K562 (cell line): ENCODE data around the gene LMCD1. TPM values are rescaled to one million over a fixed set of nuclear protein-coding genes. Genes with fewer than 3 reads are reported as not detected.

Experiments
- ATAC-seq: fragments of 200-7000 bp; cut with Tn5 transposase; 3 replicates; pipeline ENCODE4 v1.9.1; 2020; ENCODE audit warnings: moderate library complexity
- BruUV-seq: library from RNA; stranded (reverse); fragments of 400-500 nt; replicated peaks from 2 replicates; lab custom pipeline; 2021; lab: Mats Ljungman, UMichigan
- CTCF ChIA-PET: fragments of 300-600 bp; formaldehyde crosslinking; extraction: SDS; loops from one replicate; lab custom pipeline; 2021; ENCODE audit warnings: low intra/inter-chr PET ratio; lab: Yijun Ruan, JAX
- POLR2A ChIA-PET: fragments of 300-600, 350-650 bp; sonication (Branson Sonifier 250); formaldehyde crosslinking; extraction: SDS; loops from one replicate; lab custom pipeline; 2021; ENCODE audit warnings: antibody characterized with exemption, inconsistent platforms; lab: Yijun Ruan, JAX
- DNase-seq, 4 experiments: peaks; one replicate each; pipeline versions ENCODE4 v3.0.0 to v3.0.0-alpha.2; 2011 to 2018; ENCODE audit warnings: low spot score in 3 of 4, mixed read lengths in 3 of 4; ENCODE audit errors: extremely low read depth in 1 of 4
- FAIRE-seq: peaks from 2 replicates; lab custom pipeline; 2011; peaks lifted over from hg19 to GRCh38; lab: Jason Lieb, UNC
- H2AFZ ChIP-seq: 2 replicates; pipeline ENCODE4 v1.6.0; 2011; ENCODE audit warnings: low read depth, low read length, control low read depth, inconsistent platforms
- H3K27ac ChIP-seq: fragments of 200-600 bp; 3 replicates; pipeline ENCODE4 v1.8.0; 2011; ENCODE audit warnings: low read depth, mild to moderate bottlenecking, control low read depth, inconsistent platforms, low read length, moderate library complexity, mixed read lengths; ENCODE audit errors: extremely low read depth
- H3K27me3 ChIP-seq, 2 experiments: fragments of 300-600 bp in 1 of 2; 2 replicates in 1 of 2; 3 replicates in 1 of 2; pipeline versions ENCODE4 v1.6.0 to v1.8.0; 2011; ENCODE audit warnings: inconsistent platforms in 2 of 2, low read length in 2 of 2, mild to moderate bottlenecking in 1 of 2, mixed read lengths in 1 of 2, moderate library complexity in 1 of 2; ENCODE audit not compliant: control insufficient read depth in 2 of 2, insufficient read depth in 2 of 2
- H3K36me3 ChIP-seq: fragments of 300-600 bp; 3 replicates; pipeline ENCODE4 v1.8.0; 2011; ENCODE audit warnings: mild to moderate bottlenecking, low read length, inconsistent platforms; ENCODE audit not compliant: control insufficient read depth, insufficient read depth
- H3K4me1 ChIP-seq, 2 experiments: fragments of 200-600 bp in 1 of 2; replicated peaks in 1 of 2; 2 replicates in 1 of 2; 3 replicates in 1 of 2; pipeline versions ENCODE4 v1.5.1 to v1.8.0; 2011; ENCODE audit warnings: inconsistent platforms in 2 of 2, low read length in 2 of 2, mild to moderate bottlenecking in 1 of 2, mixed read lengths in 1 of 2, moderate library complexity in 1 of 2; ENCODE audit not compliant: control insufficient read depth in 2 of 2, insufficient read depth in 2 of 2
- H3K4me2 ChIP-seq: 2 replicates; pipeline ENCODE4 v1.6.1; 2011; ENCODE audit warnings: low read length, control low read depth, inconsistent platforms, mixed read lengths; ENCODE audit not compliant: insufficient read depth
- H3K4me3 ChIP-seq: fragments of 200-600 bp; sonication (generic), shearing (Covaris generic); 2 replicates; pipeline ENCODE4 v1.5.1; 2016; ENCODE audit warnings: control low read depth, inconsistent platforms
- H3K79me2 ChIP-seq: fragments of 200-600 bp; 3 replicates; pipeline ENCODE4 v1.8.0; 2011; ENCODE audit warnings: low read length, inconsistent platforms; ENCODE audit not compliant: control insufficient read depth, insufficient read depth
- H3K9ac ChIP-seq, 2 experiments: 2 replicates each; pipeline versions ENCODE4 v1.6.0 to v1.6.1; 2011; ENCODE audit warnings: low read depth in 2 of 2, low read length in 2 of 2, control low read depth in 1 of 2, inconsistent platforms in 1 of 2, mild to moderate bottlenecking in 1 of 2, mixed read lengths in 1 of 2; ENCODE audit not compliant: insufficient read depth in 1 of 2
- H3K9me1 ChIP-seq: one replicate; pipeline ENCODE4 v1.6.0; 2011; ENCODE audit warnings: inconsistent platforms, mild to moderate bottlenecking, low read length, moderate library complexity; ENCODE audit not compliant: control insufficient read depth, insufficient read depth
- H3K9me3 ChIP-seq: replicated peaks from 2 replicates; pipeline ENCODE4 v1.5.1; 2011; ENCODE audit warnings: low read depth, low read length, inconsistent platforms; ENCODE audit not compliant: control insufficient read depth, insufficient read depth
- H4K20me1 ChIP-seq: replicated peaks from 2 replicates; pipeline ENCODE4 v1.6.1; 2011; ENCODE audit warnings: low read length, inconsistent platforms, mixed read lengths; ENCODE audit not compliant: control insufficient read depth, insufficient read depth
- DNMT1 ChIP-seq: fragments of 450-650 bp; IDR thresholded peaks from 2 replicates; pipeline ENCODE4 v1.6.1; 2016; ENCODE audit warnings: antibody characterized with exemption, mild to moderate bottlenecking
- HNRNPK ChIP-seq: fragments of 200-400 bp; formaldehyde crosslinking; IDR thresholded peaks from one replicate; pipeline ENCODE4 v1.6.1; 2018; ENCODE audit warnings: mild to moderate bottlenecking, low read depth, low read length; ENCODE audit not compliant: poor library complexity, severe bottlenecking
- MAZ ChIP-seq, 2 experiments: fragments of 450-650 bp in 1 of 2; sonication (generic) in 1 of 2; formaldehyde crosslinking; IDR thresholded peaks in 1 of 2; conservative IDR thresholded peaks in 1 of 2; 2 replicates each; pipeline versions ENCODE4 v1.4.0 to v1.5.0; 2020; ENCODE audit warnings: mild to moderate bottlenecking in 1 of 2, missing genetic modification reagents in 1 of 2
- MECOM ChIP-seq: fragments of 250-450 bp; sonication (Bioruptor Pico); IDR thresholded peaks from 2 replicates; pipeline ENCODE4 v1.8.0; 2022; ENCODE audit warnings: inconsistent platforms
- NFE2 ChIP-seq: IDR thresholded peaks from 2 replicates; pipeline ENCODE4 v1.6.1; 2014; ENCODE audit warnings: antibody characterized with exemption, low read depth
- PHF21A ChIP-seq: fragments of 450-650 bp; IDR thresholded peaks from 2 replicates; pipeline ENCODE4 v1.6.1; 2017; ENCODE audit warnings: low read depth, borderline replicate concordance
- RBM25 ChIP-seq: fragments of 200-400 bp; formaldehyde crosslinking; IDR thresholded peaks from 2 replicates; pipeline ENCODE4 v1.6.1; 2018; ENCODE audit warnings: low read length, low read depth, moderate library complexity; ENCODE audit not compliant: severe bottlenecking
- SMAD1 ChIP-seq: fragments of 150-350 bp; IDR thresholded peaks from 2 replicates; pipeline ENCODE4 v1.6.1; 2014; ENCODE audit warnings: low read length, low read depth; ENCODE audit not compliant: partially characterized antibody
- TSC22D4 ChIP-seq: fragments of 450-650 bp; IDR thresholded peaks from 2 replicates; pipeline ENCODE4 v1.6.1; 2016; ENCODE audit warnings: missing genetic modification characterization, missing biosample characterization, control low read depth
- ZFP36 ChIP-seq: fragments of 150-350 bp; IDR thresholded peaks from 2 replicates; pipeline ENCODE4 v1.6.1; 2018; ENCODE audit warnings: low read length, low read depth; ENCODE audit not compliant: partially characterized antibody
- ZNF311 ChIP-seq: fragments of 250-450 bp; sonication (Bioruptor Pico); IDR thresholded peaks from 2 replicates; pipeline ENCODE4 v1.4.0; 2020; ENCODE audit warnings: mild to moderate bottlenecking, moderate library complexity
- WGBS: fragments of 100-300 bp; shearing (Covaris generic); methylation state at CpG from one replicate; pipeline ENCODE4 v1.1.6; 2016; ENCODE audit warnings: low coverage, mixed read lengths; ENCODE audit not compliant: insufficient coverage; ENCODE audit errors: missing lambda C conversion rate; 5-methylcytosine and 5-hydroxymethylcytosine counted together
- in situ Hi-C: fragments of 300-500 bp; cut with MboI; formaldehyde crosslinking; loops from 4 replicates; pipeline ENCODE4 v1.15.0; 2018; ENCODE audit warnings: inconsistent platforms, mixed read lengths
- intact Hi-C: fragments of 100-400 bp; cut with micrococcal nuclease; formaldehyde crosslinking; loops from 2 replicates; pipeline ENCODE4 v1.14.2; 2022
- polyA plus RNA-seq, 8 experiments: library from polyadenylated mRNA; depleted of rRNA in 4 of 8; stranded (reverse) in 5 of 8; unstranded in 3 of 8; fragments of >200 nt; fragmentation: Nextera tagmentation in 2 of 8; fragmentation: Illumina TruSeq in 1 of 8; extraction: Ambion mirVana in 2 of 8; extraction: Trizol in 1 of 8; gene quantifications; 2 replicates each; pipeline versions ENCODE4 v1.2.1 to v1.2.3, GENCODE V29; 2011 to 2014; ENCODE audit warnings: inconsistent platforms in 1 of 8, missing spikeins in 1 of 8
- total RNA-seq, 7 experiments: library from RNA; depleted of rRNA in 6 of 7; stranded (reverse); fragments of >200 nt in 6 of 7; fragmentation: Illumina TruSeq in 2 of 7; extraction: Trizol in 2 of 7; gene quantifications; 2 replicates each; pipeline versions ENCODE4 v1.2.1 to v1.2.3, GENCODE V29; 2011 to 2021; ENCODE audit warnings: low replicate concordance in 1 of 7
- TF ChIP-seq, protein P1 (sequence below): sonication (generic); formaldehyde crosslinking; IDR thresholded peaks from 2 replicates; pipeline ENCODE4 v1.5.0; 2020; ENCODE audit warnings: missing genetic modification reagents
- TF ChIP-seq, protein P2 (sequence below): fragments of 250-450 bp; sonication (Bioruptor Pico); IDR thresholded peaks from 2 replicates; pipeline ENCODE4 v1.5.0; 2021
- TF ChIP-seq, protein P3 (sequence below): sonication (generic); formaldehyde crosslinking; IDR thresholded peaks from 2 replicates; pipeline ENCODE4 v1.8.0; 2022; ENCODE audit warnings: missing genetic modification reagents, mild to moderate bottlenecking, borderline replicate concordance

Gene LMCD1
- total and polyA plus RNA-seq, 9 of the 15 experiments (the other 6 are each of a cell fraction or from before 2014, with no cell fraction given) = 0.60 TPM; not detected in 8

DNA sequence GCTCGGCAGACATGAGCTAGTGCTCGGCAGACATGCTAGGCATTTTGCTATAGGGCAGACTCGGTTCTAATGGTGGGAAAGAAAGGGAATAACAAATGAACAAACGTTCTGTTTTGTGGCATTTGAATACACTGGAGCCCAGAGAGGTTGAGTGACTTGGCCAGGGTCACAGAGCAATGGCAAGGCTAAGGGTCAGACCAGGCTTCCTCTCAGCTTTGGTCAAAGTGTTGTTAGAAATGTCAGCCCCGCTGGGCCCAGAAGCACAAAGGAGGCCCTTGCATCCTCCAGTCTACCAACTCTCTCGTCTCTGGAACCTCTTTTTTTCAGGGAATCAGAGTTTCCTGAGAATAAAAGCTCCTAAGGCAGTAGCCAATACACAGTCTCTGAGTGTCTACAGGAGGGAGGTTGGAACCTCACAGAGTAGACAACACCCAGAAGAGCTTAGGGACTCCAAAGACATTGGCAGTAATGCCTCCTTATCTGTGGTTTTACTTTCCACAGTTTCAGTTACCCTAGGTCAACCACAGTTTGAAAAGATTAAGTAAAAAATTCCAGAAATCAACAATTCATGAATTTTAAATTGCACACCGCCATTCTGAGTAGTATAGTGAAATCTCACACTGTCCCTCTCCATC, 95.7 kb downstream of the LMCD1 start:
- H3K9ac ChIP-seq = no peak overlapping the region
- ATAC-seq (no peak), FAIRE-seq (no peak), DNase-seq (no peak)
- TF ChIP-seq ZFP36 (peak; percentile 68), MECOM (CRISPR knock-in tag) (no peak), TSC22D4 (no peak), MAZ (CRISPR knock-in tag; conservative IDR thresholded peaks at IDR 0.05 in 1 of 2, IDR thresholded peaks at IDR 0.05 in 1 of 2) (no peak), DNMT1 (no peak), HNRNPK (no peak), SMAD1 (no peak), NFE2 (no peak), PHF21A (no peak), ZNF311 (no peak), RBM25 (peak; percentile 42)
- TF ChIP-seq, protein P1, sequence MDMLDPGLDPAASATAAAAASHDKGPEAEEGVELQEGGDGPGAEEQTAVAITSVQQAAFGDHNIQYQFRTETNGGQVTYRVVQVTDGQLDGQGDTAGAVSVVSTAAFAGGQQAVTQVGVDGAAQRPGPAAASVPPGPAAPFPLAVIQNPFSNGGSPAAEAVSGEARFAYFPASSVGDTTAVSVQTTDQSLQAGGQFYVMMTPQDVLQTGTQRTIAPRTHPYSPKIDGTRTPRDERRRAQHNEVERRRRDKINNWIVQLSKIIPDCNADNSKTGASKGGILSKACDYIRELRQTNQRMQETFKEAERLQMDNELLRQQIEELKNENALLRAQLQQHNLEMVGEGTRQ (CRISPR knock-in tag) = no peak
- TF ChIP-seq, protein P2, sequence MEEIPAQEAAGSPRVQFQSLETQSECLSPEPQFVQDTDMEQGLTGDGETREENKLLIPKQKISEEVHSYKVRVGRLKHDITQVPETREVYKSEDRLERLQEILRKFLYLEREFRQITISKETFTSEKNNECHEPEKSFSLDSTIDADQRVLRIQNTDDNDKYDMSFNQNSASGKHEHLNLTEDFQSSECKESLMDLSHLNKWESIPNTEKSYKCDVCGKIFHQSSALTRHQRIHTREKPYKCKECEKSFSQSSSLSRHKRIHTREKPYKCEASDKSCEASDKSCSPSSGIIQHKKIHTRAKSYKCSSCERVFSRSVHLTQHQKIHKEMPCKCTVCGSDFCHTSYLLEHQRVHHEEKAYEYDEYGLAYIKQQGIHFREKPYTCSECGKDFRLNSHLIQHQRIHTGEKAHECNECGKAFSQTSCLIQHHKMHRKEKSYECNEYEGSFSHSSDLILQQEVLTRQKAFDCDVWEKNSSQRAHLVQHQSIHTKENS (CRISPR knock-in tag) = no peak
- TF ChIP-seq, protein P3, sequence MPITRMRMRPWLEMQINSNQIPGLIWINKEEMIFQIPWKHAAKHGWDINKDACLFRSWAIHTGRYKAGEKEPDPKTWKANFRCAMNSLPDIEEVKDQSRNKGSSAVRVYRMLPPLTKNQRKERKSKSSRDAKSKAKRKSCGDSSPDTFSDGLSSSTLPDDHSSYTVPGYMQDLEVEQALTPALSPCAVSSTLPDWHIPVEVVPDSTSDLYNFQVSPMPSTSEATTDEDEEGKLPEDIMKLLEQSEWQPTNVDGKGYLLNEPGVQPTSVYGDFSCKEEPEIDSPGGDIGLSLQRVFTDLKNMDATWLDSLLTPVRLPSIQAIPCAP (CRISPR knock-in tag) = no peak
- H3K79me2 ChIP-seq = no peaks in the 10 kb centered on the region
- no peak overlapping the region for H3K27ac ChIP-seq
- ChIA-PET POLR2A (no interaction called here), CTCF (no interaction called here)
- H3K27me3 ChIP-seq = peaks cover 0 to 23% of the 10 kb centered on the region in 2 experiments; a peak in 3 of 5 replicates
- intact Hi-C loops = no loop called here
- H3K4me2 ChIP-seq = no peak overlapping the region
- WGBS = under 1% methylated on average over 7 of the region's 7 CpGs
- no peaks in the 10 kb centered on the region for H3K36me3 ChIP-seq
- H3K9me3 ChIP-seq = no peaks in the 10 kb centered on the region
- no peaks in the 10 kb centered on the region for H3K4me1 ChIP-seq
- H4K20me1 ChIP-seq = no peaks in the 10 kb centered on the region
- BruUV-seq = no TSS peak
- H3K9me1 ChIP-seq = no peaks in the 10 kb centered on the region
- H3K4me3 ChIP-seq = no peak overlapping the region
- in situ Hi-C loops = no loop called here
- H2AFZ ChIP-seq = no peak overlapping the region
